Vagina (tissue), 2 donors: ENCODE measurements around the gene YIF1B. TPM values are rescaled to one million over a fixed set of nuclear protein-coding genes. Genes with fewer than 3 reads are reported as not detected.
A peak's percentile ranks its signal among the peaks of the same experiment; 100 is the strongest.
"Not testable (repeated sequence)": the region's sequence is repeated elsewhere in the genome, so short reads cannot be mapped to it uniquely, and the experiment has no call there.

Source experiments
- DNase-seq, 2 donors: peaks; one replicate each; pipeline ENCODE4 v3.0.0-alpha.2; 2017; ENCODE audit errors: extremely low spot score in 2 of 2
- H3K27ac ChIP-seq: fragments of 200-600 bp; sonication (generic); one replicate; pipeline ENCODE4 v1.5.1; 2019
- H3K27me3 ChIP-seq: fragments of 200-600 bp; sonication (generic); one replicate; pipeline ENCODE4 v1.5.1; 2019
- H3K36me3 ChIP-seq, 2 donors: fragments of 200-600 bp; sonication (generic); one replicate each; pipeline ENCODE4 v1.5.1; 2017 to 2019
- H3K4me1 ChIP-seq: fragments of 200-600 bp; sonication (generic); one replicate; pipeline ENCODE4 v1.5.1; 2019
- H3K4me3 ChIP-seq, 2 donors: fragments of 200-600 bp; sonication (generic); 1 replicate in 1 of 2; 2 replicates in 1 of 2; pipeline ENCODE4 v1.5.1; 2016 to 2019
- H3K9me3 ChIP-seq: fragments of 200-600 bp; sonication (generic); one replicate; pipeline ENCODE4 v1.5.1; 2019
- POLR2A ChIP-seq, 2 donors: fragments of 450-650 bp; IDR thresholded peaks; one replicate each; pipeline ENCODE4 v1.6.1; 2017; ENCODE audit warnings: antibody characterized with exemption in 2 of 2, mild to moderate bottlenecking in 2 of 2, moderate library complexity in 2 of 2
- POLR2AphosphoS5 ChIP-seq, 2 donors: sonication (generic); formaldehyde crosslinking; IDR thresholded peaks; one replicate each; pipeline ENCODE4 v1.9.0; 2017; ENCODE audit warnings: antibody characterized with exemption in 2 of 2, mild to moderate bottlenecking in 2 of 2, low read depth in 1 of 2; ENCODE audit not compliant: insufficient read depth in 1 of 2
- intact Hi-C: fragments of 100-400 bp; cut with DNase I; formaldehyde crosslinking; loops from one replicate; pipeline ENCODE4 v1.15.1; 2023
- total RNA-seq: library from RNA; depleted of rRNA; stranded (reverse); fragments of >200 nt; gene quantifications from one replicate; pipeline ENCODE4 v1.2.3, GENCODE V29; 2016
- TF ChIP-seq, protein P1 (sequence below), 3 experiments: fragments of 450-650 bp in 2 of 3; fragments of 200-600 bp in 1 of 3; sonication (generic) in 1 of 3; IDR thresholded peaks; one replicate each; pipeline ENCODE4 v1.5.1; 2017 to 2019; ENCODE audit warnings: antibody characterized with exemption in 3 of 3, mild to moderate bottlenecking in 2 of 3, moderate library complexity in 2 of 3

Gene YIF1B
- total RNA-seq, 1 donor from 2014 or later = 32.9 TPM

DNA sequence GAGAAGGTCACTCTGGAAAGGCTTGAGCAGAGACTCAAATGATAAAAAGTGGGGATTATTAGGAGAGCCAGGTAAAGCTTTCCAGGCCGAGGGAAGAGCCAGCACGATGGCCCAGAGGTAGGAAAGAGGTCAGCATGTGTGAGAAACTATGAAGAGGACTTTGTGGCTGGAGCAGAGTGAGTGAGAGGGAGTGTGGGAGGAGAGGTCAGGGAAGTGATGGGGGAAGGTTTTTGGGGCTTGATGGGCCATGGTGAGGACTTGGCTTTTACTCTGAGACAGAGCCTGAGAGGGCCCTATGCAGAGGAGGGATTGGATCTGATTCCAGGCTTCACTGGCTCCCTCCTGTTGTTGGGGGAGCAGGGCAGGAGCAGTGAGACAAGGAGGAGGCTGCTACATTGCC is 25.2 kb upstream of the YIF1B start:
- no peaks in the 10 kb centered on the region for H3K9me3 ChIP-seq
- H3K4me3 ChIP-seq = no peak overlapping the region
- no peak for TF ChIP-seq POLR2A (IDR thresholded peaks at IDR 0.05)
- no peak overlapping the region for H3K27ac ChIP-seq
- H3K27me3 ChIP-seq = no peaks in the 10 kb centered on the region
- H3K4me1 ChIP-seq = peaks cover 8% of the 10 kb centered on the region
- no peaks in the 10 kb centered on the region for H3K36me3 ChIP-seq
- intact Hi-C loops = no loop called here
- no peak for DNase-seq

DNA sequence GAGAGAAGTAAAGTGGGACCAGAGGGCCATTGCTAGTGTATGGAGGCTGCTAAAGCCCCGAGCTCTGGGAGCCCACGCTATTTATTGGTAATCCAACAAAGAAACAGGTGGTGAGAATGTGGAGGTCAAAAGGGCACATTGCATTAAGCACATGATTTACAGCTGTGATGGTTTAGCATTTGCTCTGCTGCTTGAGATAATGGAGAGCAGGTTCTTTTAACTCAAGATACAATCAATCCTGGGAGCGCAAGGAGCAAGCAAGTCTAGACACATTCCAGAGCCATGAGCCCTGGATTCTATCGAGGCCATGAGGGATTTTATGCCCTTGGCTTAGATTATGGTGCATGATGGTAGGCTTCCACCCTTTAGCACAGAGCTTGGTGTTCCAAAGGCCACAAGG is 23.3 kb upstream of the YIF1B start:
- DNase-seq, H3K27ac ChIP-seq, H3K36me3 ChIP-seq, H3K4me3 ChIP-seq, H3K27me3 ChIP-seq, H3K9me3 ChIP-seq, intact Hi-C loops, H3K4me1 ChIP-seq: not testable (repeated sequence)

DNA sequence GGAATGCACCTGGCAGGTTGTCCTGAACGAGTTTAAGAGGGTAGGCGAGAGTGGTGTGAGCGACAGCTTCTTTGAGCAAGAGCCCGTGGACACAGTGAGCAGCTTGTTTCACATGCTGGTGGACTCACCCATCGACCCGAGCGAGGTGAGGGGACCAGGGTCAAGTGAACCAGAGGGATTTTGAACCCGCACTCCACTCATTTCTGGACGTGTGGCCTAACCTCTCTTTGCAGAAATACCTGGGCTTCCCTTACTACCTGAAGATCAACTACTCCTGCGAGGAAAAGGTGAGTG is 21.6 kb upstream of the YIF1B start:
- intact Hi-C loops = no loop called here
- Histone ChIP-seq H3K4me1 (peaks cover 8% of the 10 kb centered on the region), H3K4me3 (peak overlapping the region; percentile 69 to 72), H3K27ac (peak overlapping the region; percentile 99), H3K9me3 (no peaks in the 10 kb centered on the region), H3K36me3 (no peaks in the 10 kb centered on the region), H3K27me3 (no peaks in the 10 kb centered on the region)
- no peak for DNase-seq
- TF ChIP-seq POLR2A (IDR thresholded peaks at IDR 0.05) (no peak), POLR2AphosphoS5 (IDR thresholded peaks at IDR 0.05; ENCODE audit: insufficient read depth in 1 of 2, low read depth in 1 of 2) (no peak)
- TF ChIP-seq, protein P1, sequence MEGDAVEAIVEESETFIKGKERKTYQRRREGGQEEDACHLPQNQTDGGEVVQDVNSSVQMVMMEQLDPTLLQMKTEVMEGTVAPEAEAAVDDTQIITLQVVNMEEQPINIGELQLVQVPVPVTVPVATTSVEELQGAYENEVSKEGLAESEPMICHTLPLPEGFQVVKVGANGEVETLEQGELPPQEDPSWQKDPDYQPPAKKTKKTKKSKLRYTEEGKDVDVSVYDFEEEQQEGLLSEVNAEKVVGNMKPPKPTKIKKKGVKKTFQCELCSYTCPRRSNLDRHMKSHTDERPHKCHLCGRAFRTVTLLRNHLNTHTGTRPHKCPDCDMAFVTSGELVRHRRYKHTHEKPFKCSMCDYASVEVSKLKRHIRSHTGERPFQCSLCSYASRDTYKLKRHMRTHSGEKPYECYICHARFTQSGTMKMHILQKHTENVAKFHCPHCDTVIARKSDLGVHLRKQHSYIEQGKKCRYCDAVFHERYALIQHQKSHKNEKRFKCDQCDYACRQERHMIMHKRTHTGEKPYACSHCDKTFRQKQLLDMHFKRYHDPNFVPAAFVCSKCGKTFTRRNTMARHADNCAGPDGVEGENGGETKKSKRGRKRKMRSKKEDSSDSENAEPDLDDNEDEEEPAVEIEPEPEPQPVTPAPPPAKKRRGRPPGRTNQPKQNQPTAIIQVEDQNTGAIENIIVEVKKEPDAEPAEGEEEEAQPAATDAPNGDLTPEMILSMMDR (IDR thresholded peaks at IDR 0.05) = no peak

DNA sequence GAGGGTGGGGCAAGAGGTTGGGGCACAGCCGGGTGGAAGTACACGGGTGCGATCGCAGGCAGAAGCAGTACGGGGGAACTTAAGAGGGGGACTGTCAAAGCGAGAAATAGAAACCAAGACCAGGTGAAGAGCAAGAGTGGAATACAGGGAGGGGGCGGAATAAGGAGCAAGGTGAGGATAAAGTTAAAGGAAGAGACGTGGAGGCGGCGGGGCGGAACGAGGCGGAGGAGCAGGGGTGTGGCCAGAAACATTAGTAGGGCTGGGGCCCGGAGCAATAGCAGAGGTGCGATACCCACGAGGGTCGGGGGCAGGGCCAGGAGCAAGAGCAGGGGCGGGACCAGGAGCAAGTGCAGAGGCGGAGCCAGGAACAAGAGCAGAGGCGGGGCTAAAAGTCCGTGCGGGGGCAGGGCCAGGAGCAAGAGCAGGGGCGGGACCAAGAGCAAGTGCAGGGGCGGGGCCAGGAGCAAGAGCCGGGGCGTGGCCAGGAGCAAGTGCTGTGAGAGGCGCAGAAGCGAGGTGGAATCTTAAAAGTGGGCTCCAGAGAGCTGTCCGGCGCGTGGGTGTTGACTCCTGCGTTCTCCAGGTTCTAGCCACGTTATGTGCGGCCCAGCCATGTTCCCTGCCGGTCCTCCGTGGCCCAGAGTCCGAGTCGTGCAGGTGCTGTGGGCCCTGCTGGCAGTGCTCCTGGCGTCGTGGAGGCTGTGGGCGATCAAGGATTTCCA is 21.1 kb upstream of the YIF1B start:
- peaks cover 8% of the 10 kb centered on the region for H3K4me1 ChIP-seq
- no peak for DNase-seq
- TF ChIP-seq POLR2AphosphoS5 (IDR thresholded peaks at IDR 0.05; ENCODE audit: insufficient read depth in 1 of 2, low read depth in 1 of 2) (peak in 1 of 2 donors; percentile 28), POLR2A (IDR thresholded peaks at IDR 0.05) (no peak)
- H3K27me3 ChIP-seq = no peaks in the 10 kb centered on the region
- peak overlapping the region; percentile 69 to 72 for H3K4me3 ChIP-seq
- H3K27ac ChIP-seq = peak overlapping the region; percentile 99
- intact Hi-C loops = no loop called here
- no peaks in the 10 kb centered on the region for H3K9me3 ChIP-seq
- H3K36me3 ChIP-seq = no peaks in the 10 kb centered on the region

DNA sequence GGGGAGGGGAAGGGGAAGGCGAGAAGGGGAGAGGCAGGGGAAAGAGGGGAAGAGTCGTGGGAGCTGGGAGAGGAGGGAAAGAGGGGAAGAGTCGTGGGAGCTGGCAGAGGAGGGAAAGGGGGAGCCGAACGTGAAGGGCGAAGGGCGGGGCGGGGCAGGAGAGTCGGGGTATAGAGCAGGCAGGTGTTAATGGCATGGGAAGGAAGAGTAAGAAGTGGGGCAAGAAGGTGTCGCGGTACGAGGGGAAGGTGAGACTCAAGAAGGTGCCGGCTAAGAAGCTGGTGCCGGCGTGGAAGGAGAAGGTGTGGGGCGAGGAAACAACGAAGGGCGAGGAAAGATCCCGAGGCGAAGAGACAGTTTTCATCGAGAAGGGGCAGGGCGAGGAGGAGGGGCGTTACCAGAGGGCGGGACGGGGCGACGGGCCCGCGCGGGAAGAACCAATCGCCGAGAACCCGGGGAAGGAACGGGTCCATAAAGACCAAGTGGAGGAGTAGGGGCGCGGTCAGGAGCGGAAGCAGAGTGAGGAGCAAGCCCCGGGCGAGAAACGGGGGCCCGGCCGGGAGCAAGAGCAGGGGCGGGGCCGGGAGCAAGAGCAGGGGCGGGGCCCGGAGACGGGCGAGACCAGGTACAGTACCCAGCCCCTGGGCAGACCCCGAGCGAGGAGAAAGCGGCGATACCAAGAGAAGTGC is 20.3 kb upstream of the YIF1B start:
- intact Hi-C loops = loop anchor here (1.0 kb wide), 1 partner anchor 92 kb away; no protein-coding TSS in a partner anchor
- Histone ChIP-seq H3K4me1 (peaks cover 8% of the 10 kb centered on the region), H3K27ac (peak overlapping the region; percentile 99), H3K9me3 (no peaks in the 10 kb centered on the region), H3K4me3 (peak overlapping the region; percentile 69 to 72), H3K36me3 (no peaks in the 10 kb centered on the region), H3K27me3 (no peaks in the 10 kb centered on the region)
- TF ChIP-seq, protein P1 (IDR thresholded peaks at IDR 0.05) = no peak
- TF ChIP-seq POLR2A (IDR thresholded peaks at IDR 0.05) = peak in 1 of 2 donors; percentile 37
- TF ChIP-seq POLR2AphosphoS5 (IDR thresholded peaks at IDR 0.05; ENCODE audit: insufficient read depth in 1 of 2, low read depth in 1 of 2) = peak; percentile 65 to 78
- DNase-seq = peak in 1 of 2 donors; percentile 97

DNA sequence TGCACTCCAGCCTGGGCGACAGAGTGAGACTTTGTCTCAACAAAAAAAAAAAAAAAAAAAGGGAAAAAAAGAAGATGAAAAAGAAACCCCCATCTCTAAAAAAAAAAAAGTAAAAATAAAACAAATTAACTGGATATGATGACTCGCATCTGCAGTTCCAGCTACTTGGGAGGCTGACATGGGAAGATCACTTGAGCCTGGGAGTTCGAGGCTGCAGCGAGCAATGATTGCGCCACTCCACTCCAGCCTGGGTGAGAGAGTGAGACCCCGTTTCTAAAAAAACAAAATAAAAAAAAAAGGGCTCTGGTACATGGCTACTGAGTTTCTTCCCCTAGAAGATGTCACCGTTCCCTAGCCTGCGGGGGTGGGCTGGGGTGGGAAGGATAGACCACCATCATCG is 17.5 kb upstream of the YIF1B start:
- no peak for DNase-seq
- Histone ChIP-seq H3K9me3 (no peaks in the 10 kb centered on the region), H3K4me3 (no peak overlapping the region), H3K27me3 (no peaks in the 10 kb centered on the region), H3K36me3 (peaks cover 0 to 3% of the 10 kb centered on the region in 2 donors), H3K27ac (no peak overlapping the region), H3K4me1 (peaks cover 8% of the 10 kb centered on the region)
- intact Hi-C loops = no loop called here
- TF ChIP-seq POLR2AphosphoS5 (IDR thresholded peaks at IDR 0.05; ENCODE audit: insufficient read depth in 1 of 2, low read depth in 1 of 2) (no peak), POLR2A (IDR thresholded peaks at IDR 0.05) (no peak)
- TF ChIP-seq, protein P1 (IDR thresholded peaks at IDR 0.05) = no peak
